GOT3 (cell line): ENCODE data around the gene CHID1.

Experiments used
- DNase-seq: peaks from one replicate; lab custom pipeline; 2025; ENCODE audit warnings: mixed read lengths; lab: John Stamatoyannopoulos, UW

Gene CHID1

DNA sequence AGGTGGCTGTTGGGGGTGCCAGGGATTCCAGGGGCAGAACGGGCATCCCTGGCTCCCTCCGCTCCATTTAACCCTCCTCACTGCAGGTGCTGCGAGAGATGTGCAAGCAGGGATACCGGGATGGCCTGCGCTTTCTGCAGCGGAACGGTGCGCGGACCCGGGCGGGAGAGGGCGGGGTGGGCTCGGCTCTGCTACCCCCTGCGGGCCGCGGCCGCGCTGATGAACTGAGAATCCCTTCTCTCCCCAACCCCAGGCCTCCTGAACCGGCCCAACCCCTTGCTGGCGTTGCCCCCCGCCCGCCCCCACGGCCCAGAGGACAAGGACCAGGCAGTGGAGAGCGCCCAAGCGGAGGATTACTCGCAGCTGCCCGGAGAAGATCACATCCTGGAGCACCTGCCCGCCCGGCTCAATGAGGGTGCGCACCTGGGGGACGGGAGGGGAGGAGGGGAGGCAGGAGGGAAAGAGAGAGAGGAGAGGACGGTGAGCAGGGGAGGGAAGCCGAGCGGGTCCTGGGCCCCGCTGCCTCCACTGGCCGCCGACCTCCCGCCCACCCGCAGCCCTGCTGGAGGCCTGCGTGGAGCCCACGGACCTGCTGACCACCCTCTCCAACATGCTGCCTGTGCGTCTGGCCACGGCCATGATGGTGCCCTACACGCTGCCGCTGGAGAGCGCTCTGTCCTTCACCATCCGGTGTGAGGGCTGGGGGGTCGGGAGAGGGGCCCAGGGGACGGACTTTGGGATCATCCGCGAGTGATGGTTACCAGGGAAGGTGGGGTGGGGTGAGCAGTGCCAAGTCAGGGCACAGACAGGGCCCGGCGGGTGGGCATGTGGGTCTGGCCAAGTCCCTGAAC is 86.9 kb downstream of the CHID1 start:
- no peak for DNase-seq

DNA sequence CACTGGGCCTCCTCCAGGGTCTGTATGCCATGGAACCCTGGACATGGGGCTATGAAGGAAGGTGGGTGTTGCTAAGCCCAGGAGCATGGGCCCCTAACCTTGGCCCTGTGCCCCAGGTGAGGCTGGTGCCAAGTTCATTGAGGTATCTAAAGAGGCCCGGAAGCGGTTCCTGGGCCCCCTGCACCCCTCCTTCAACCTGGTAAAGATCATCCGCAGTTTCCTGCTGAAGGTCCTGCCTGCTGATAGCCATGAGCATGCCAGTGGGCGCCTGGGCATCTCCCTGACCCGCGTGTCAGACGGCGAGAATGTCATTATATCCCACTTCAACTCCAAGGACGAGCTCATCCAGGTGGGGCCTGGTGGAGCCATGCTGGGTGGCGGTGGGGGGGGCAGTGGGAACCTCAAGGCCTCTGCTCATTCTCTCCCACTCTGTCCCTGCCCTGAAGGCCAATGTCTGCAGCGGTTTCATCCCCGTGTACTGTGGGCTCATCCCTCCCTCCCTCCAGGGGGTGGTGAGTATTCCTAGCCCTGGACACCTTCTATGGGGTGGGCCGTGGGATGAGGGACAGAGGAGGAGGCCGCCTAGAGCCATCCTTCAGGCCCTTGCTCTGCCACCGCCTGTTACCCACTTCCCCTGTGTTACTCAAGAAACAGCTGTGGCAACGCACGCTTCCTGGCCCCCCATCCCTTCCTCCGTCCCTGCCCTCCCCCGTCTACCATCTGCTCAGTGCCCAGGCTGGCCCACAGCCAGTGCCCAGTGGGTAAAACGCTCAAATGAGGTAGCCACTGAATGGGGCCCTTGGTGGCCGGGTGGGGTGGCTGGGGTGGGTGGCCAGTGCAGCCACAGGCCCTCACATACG is 88.9 kb downstream of the CHID1 start:
- no peak for DNase-seq

DNA sequence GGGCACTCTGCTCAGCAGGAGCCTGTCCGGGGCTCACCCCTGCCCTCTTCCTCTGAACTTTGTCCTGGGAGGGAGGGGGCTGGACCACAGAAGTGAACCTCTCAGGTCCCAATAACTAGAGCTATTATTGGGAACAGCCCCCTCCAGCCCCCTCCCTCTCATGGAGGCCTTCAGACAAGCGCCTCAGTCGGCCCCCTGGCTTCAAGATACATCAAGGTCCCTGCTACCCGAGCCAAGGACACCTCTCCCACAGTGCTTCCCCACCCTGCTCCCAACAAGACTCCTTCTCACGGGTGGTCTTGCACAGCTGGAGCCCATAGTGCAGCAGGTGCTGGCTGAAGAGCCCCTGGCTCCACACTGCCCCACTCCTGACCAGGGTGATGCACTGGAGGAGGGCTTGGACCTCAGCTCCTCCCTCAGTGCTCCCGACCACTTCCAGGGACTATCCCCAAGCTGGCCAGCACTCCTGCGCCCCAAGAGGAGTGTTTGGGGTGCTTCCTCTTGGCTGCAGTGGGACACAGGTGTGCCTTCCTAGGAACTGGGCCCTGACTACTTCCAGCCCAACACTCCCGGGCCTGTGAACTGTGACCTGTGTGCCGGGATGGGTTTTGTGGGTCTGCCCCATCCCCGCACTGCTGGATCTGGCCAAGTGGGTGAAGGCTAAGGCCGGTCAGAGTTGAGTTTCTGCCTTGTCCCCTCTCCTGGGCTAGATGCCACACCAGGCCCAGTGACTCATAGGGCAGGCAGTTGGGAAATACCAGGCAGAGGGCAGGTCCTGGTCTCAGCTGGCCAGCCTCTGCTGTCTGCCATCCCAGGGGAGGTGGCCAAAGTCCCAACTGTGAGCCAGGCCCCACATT is 89.7 kb downstream of the CHID1 start:
- DNase-seq: no peak

DNA sequence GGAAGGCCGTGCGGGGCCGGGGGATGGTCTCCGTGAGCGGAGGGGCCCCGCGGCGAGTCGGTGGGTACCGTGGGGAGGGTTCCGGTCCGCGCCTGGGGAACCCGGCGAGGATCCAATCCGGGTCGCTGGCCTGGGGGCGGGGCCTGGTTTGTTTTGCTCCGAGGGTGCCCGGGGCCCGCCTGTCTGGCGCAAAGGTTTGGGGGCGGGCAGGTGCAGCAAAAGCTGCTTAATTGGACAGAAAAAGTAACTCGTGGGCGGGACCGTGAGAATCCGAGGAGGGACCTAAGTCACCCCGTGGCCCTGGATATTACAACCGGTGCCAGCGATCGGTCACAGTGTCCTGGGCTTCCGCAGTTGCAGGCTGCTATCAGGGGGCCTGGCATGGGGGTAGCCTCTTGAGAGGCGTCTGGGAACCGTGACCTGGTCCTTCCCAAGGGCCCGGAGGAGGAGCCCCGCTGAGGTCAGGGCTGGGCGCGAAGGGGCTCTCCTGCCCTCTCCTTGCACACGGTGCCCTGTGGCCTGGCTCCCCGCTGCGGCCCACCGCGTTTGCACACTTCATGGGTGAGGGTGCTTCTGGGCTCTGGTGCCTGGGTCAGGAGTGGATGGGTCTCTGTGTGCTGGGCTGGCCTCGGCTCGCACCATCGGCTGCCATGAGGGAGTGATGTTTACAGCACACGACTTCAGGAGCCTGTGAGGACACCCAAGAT is 90.5 kb downstream of the CHID1 start:
- DNase-seq: no peak

DNA sequence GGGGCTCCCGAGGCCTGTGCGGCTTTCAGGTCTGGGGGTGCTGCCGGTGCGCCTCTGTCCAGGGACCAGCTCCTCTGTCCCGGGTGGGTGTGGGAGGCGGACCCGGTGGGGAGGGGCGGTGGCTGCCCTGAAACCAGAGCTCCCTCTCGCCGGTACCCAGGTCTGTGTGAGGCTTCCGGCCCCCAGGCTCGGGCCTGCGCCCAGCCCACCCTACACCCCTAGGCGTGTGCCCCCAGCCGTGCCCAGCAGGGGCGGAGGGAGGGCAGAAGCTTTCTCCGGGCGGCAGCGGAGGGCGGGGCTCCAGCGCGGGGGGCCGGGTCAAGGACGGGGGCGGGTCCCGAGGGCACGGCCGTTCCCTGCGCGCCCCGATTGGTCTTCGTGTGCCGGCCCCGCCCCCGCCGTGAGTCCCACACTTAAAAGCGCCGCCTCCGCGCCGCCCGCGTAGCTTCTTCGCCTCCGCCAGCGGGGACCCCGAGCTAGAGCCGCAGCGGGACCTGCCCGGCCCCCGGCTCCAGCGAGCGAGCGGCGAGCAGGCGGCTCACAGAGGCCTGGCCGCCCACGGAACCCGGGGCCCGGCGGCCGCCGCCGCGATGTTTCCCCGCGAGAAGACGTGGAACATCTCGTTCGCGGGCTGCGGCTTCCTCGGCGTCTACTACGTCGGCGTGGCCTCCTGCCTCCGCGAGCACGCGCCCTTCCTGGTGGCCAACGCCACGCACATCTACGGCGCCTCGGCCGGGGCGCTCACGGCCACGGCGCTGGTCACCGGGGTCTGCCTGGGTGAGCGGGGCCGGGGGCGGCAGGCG is 91.3 kb downstream of the CHID1 start:
- DNase-seq: peak; percentile 47

DNA sequence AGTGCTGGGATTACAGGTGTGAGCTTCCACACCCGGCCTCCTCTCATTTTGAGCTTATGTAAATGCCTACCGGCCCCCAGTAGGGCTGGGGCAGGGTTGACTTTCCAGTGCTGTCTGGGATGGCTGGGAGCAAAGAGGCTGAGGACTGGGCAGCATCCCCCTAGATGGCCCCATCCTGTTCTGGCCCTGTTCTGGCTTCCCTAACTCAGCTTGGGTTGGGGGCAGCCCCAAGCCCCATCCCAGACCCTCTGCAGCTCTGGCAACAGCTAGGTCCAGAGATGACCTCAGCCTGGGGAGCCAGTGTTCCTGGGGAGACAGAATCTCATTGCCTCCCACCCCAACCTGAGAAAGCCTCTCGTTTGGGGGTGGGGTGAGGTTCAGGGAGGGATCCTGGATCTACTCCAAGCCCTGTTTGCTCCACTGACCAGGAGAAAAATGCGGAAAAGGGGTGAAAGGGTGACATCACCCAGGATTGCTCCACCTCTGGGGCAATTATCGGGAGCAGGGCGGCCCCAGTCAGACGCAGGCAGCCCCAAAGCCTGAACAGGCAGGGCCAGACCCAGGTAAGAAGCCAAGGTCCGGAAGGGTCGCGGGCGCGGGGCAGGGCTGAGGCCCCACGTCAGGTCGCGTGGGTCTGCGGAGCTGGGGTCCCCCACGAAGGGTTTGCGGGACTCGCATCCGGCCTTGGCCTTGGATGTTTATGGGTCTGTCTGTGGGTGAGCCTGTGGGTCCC is 92.0 kb downstream of the CHID1 start, which contains the start of gene PNPLA2:
Gene PNPLA2, plus strand, starts transcription at position 519 of the 733 bp plus-strand sequence. CDS start 805 bp downstream, outside the sequence.
- peak; percentile 12 for DNase-seq
